HCT116 (cell line): ENCODE measurements around the gene TLR9. TPM values are rescaled to one million over a fixed set of nuclear protein-coding genes. Genes with fewer than 3 reads are reported as not detected.

ENCODE experiments used
- ATAC-seq: fragments of 200-7000 bp; cut with Tn5 transposase; 2 replicates; pipeline ENCODE4 v1.9.1; 2020; ENCODE audit warnings: mild to moderate bottlenecking, moderate library complexity
- BruUV-seq: library from RNA; stranded (reverse); fragments of 400-500 nt; replicated peaks from 2 replicates; lab custom pipeline; 2021; lab: Mats Ljungman, UMichigan
- CTCF ChIA-PET: fragments of 300-600 bp; sonication (Branson Sonifier 250); formaldehyde crosslinking; loops from one replicate; lab custom pipeline; 2021; ENCODE audit warnings: antibody characterized with exemption; lab: Charles Lee
- POLR2A ChIA-PET: fragments of 300-600, 350-600 bp; sonication (Branson Sonifier 250); formaldehyde crosslinking; loops from one replicate; lab custom pipeline; 2021; ENCODE audit warnings: antibody characterized with exemption; lab: Charles Lee
- RAD21 ChIA-PET, 2 experiments: fragments of 300-600 bp; sonication (Branson Sonifier 250); formaldehyde crosslinking; loops; one replicate each; lab custom pipeline; 2023; ENCODE audit warnings: low total read pairs in 2 of 2; ENCODE audit not compliant: uncharacterized antibody in 2 of 2, unreplicated experiment in 2 of 2, low non-redundant PET in 1 of 2; lab: Charles Lee
- DNase-seq: peaks from one replicate; pipeline ENCODE4 v3.0.0-alpha.2; 2010; ENCODE audit warnings: low read depth, low spot score
- H2AFZ ChIP-seq: fragments of 200-600 bp; shearing (Covaris generic), sonication (generic); 2 replicates; pipeline ENCODE4 v1.6.1; 2017; ENCODE audit warnings: low read depth, mixed run types, mixed read lengths, antibody characterized with exemption, low read length; ENCODE audit not compliant: poor library complexity, severe bottlenecking
- H3K27ac ChIP-seq: 2 replicates; pipeline ENCODE4 v1.5.1; 2012; ENCODE audit warnings: low read depth, low read length
- H3K27me3 ChIP-seq: fragments of 200-600 bp; sonication (generic); 2 replicates; pipeline ENCODE4 v1.6.1; 2016; ENCODE audit warnings: mixed run types, low read length, mixed read lengths; ENCODE audit not compliant: insufficient read depth
- H3K36me3 ChIP-seq, 2 experiments: fragments of 200-500 bp in 1 of 2; fragments of 200-600 bp in 1 of 2; sonication (Bioruptor generic) in 1 of 2; sonication (generic) in 1 of 2; 2 replicates each; pipeline versions ENCODE4 v1.5.1 to v1.6.1; 2014 to 2016; ENCODE audit warnings: low read length in 2 of 2, inconsistent platforms in 1 of 2, mixed read lengths in 1 of 2, mixed run types in 1 of 2; ENCODE audit not compliant: insufficient read depth in 2 of 2, control insufficient read depth in 1 of 2
- H3K4me1 ChIP-seq, 2 experiments: fragments of 200-600 bp in 1 of 2; sonication (generic) in 1 of 2; 2 replicates each; pipeline versions ENCODE4 v1.5.1 to v1.6.1; 2012 to 2017; ENCODE audit warnings: low read length in 2 of 2, inconsistent platforms in 1 of 2, mild to moderate bottlenecking in 1 of 2, mixed read lengths in 1 of 2, mixed run types in 1 of 2, moderate library complexity in 1 of 2; ENCODE audit not compliant: insufficient read depth in 2 of 2, control insufficient read depth in 1 of 2
- H3K4me2 ChIP-seq: fragments of 200-600 bp; sonication (generic); 2 replicates; pipeline ENCODE4 v1.6.1; 2017; ENCODE audit warnings: mixed run types, low read length, mixed read lengths
- H3K4me3 ChIP-seq, 2 experiments: fragments of 200-600 bp in 1 of 2; sonication (generic) in 1 of 2; replicated peaks in 1 of 2; 2 replicates each; pipeline ENCODE4 v1.5.1; 2011 to 2016; ENCODE audit warnings: low read length in 2 of 2, control low read depth in 1 of 2, low read depth in 1 of 2, mild to moderate bottlenecking in 1 of 2, mixed read lengths in 1 of 2, mixed run types in 1 of 2
- H3K79me2 ChIP-seq: fragments of 200-600 bp; sonication (generic); 2 replicates; pipeline ENCODE4 v1.6.1; 2017; ENCODE audit warnings: mild to moderate bottlenecking, mixed run types, low read length, moderate library complexity, mixed read lengths; ENCODE audit not compliant: insufficient read depth
- H3K9ac ChIP-seq: fragments of 200-600 bp; sonication (generic); 2 replicates; pipeline ENCODE4 v1.6.1; 2016; ENCODE audit warnings: low read length, mixed read lengths
- H3K9me2 ChIP-seq: fragments of 200-600 bp; sonication (generic), shearing (Covaris generic); 2 replicates; pipeline ENCODE4 v1.6.1; 2017; ENCODE audit warnings: mixed run types, mild to moderate bottlenecking, moderate library complexity; ENCODE audit not compliant: insufficient read depth
- H3K9me3 ChIP-seq, 2 experiments: fragments of 200-500 bp in 1 of 2; fragments of 200-600 bp in 1 of 2; sonication (Bioruptor generic) in 1 of 2; sonication (generic) in 1 of 2; 2 replicates each; pipeline ENCODE4 v1.6.1; 2014 to 2017; ENCODE audit warnings: low read length in 2 of 2, mixed read lengths in 2 of 2, inconsistent platforms in 1 of 2, low read depth in 1 of 2, mild to moderate bottlenecking in 1 of 2, mixed run types in 1 of 2, moderate library complexity in 1 of 2; ENCODE audit not compliant: control insufficient read depth in 1 of 2, insufficient read depth in 1 of 2
- H4K20me1 ChIP-seq: fragments of 200-600 bp; sonication (generic), shearing (Covaris generic); 2 replicates; pipeline ENCODE4 v1.6.1; 2017; ENCODE audit warnings: mixed run types, mild to moderate bottlenecking, moderate library complexity; ENCODE audit not compliant: insufficient read depth
- CBX3 ChIP-seq: IDR thresholded peaks from 2 replicates; pipeline ENCODE4 v1.6.1; 2012; ENCODE audit warnings: low read depth
- CTCF ChIP-seq, 3 experiments: fragments of 200-600 bp in 1 of 3; sonication (generic) in 1 of 3; IDR thresholded peaks in 2 of 3; conservative IDR thresholded peaks in 1 of 3; 2 replicates each; pipeline ENCODE4 v1.5.1; 2012 to 2017; ENCODE audit warnings: low read depth in 2 of 3, low read length in 2 of 3, antibody characterized with exemption in 1 of 3, borderline replicate concordance in 1 of 3, control low read depth in 1 of 3, mild to moderate bottlenecking in 1 of 3, mixed read lengths in 1 of 3, mixed run types in 1 of 3, moderate library complexity in 1 of 3; ENCODE audit not compliant: insufficient read depth in 1 of 3
- EGR1 ChIP-seq: IDR thresholded peaks from 2 replicates; pipeline ENCODE4 v1.6.1; 2012; ENCODE audit warnings: low read depth
- EZH2 ChIP-seq: fragments of 200-600 bp; sonication (generic); IDR thresholded peaks from 2 replicates; pipeline ENCODE4 v1.6.1; 2017; ENCODE audit warnings: antibody characterized with exemption, mixed run types
- EZH2phosphoT487 ChIP-seq: fragments of 200-600 bp; IDR thresholded peaks from 2 replicates; pipeline ENCODE4 v1.6.1; 2018; ENCODE audit warnings: antibody characterized with exemption, borderline replicate concordance
- FOSL1 ChIP-seq: IDR thresholded peaks from 2 replicates; pipeline ENCODE4 v1.6.1; 2012; ENCODE audit warnings: low read depth
- MAX ChIP-seq: IDR thresholded peaks from 2 replicates; pipeline ENCODE4 v1.6.1; 2012
- POLR2A ChIP-seq: IDR thresholded peaks from 2 replicates; pipeline ENCODE4 v1.7.0; 2011; ENCODE audit warnings: borderline replicate concordance; ENCODE audit not compliant: insufficient read depth, insufficient read length; ENCODE audit errors: extremely low read depth
- POLR2AphosphoS5 ChIP-seq: IDR thresholded peaks from 2 replicates; pipeline ENCODE4 v1.6.1; 2011; ENCODE audit warnings: mild to moderate bottlenecking, low read depth, low read length, moderate library complexity
- SP1 ChIP-seq: IDR thresholded peaks from 2 replicates; pipeline ENCODE4 v1.6.1; 2012; ENCODE audit warnings: low read depth
- SRF ChIP-seq: IDR thresholded peaks from 2 replicates; pipeline ENCODE4 v1.6.1; 2012; ENCODE audit warnings: low read depth
- TCF7L2 ChIP-seq: IDR thresholded peaks from 2 replicates; pipeline ENCODE4 v1.7.0; 2011; ENCODE audit warnings: borderline replicate concordance, inconsistent platforms; ENCODE audit not compliant: insufficient read depth, insufficient read length; ENCODE audit errors: extremely low read depth
- YY1 ChIP-seq: IDR thresholded peaks from 2 replicates; pipeline ENCODE4 v1.6.1; 2011; ENCODE audit warnings: low read length, low read depth, moderate library complexity, mild to moderate bottlenecking; ENCODE audit not compliant: insufficient replicate concordance; ENCODE audit errors: extremely low read depth
- ZBTB33 ChIP-seq: IDR thresholded peaks from 2 replicates; pipeline ENCODE4 v1.6.1; 2011; ENCODE audit warnings: mild to moderate bottlenecking, low read length, moderate library complexity; ENCODE audit not compliant: insufficient replicate concordance; ENCODE audit errors: extremely low read depth
- ZNF274 ChIP-seq: fragments of 200-500 bp; sonication (Bioruptor generic); IDR thresholded peaks from 2 replicates; pipeline ENCODE4 v1.6.1; 2014; ENCODE audit warnings: mild to moderate bottlenecking, low read depth, low read length, inconsistent platforms
- intact Hi-C: fragments of 100-400 bp; cut with micrococcal nuclease; formaldehyde crosslinking; loops from 2 replicates; pipeline ENCODE4 v1.10.0; 2022
- total RNA-seq: library from RNA; stranded (reverse); gene quantifications from one replicate; pipeline ENCODE4 v1.2.1, GENCODE V29; 2021; ENCODE audit not compliant: unreplicated experiment

TLR9 gene
- total RNA-seq, 1 experiment from 2014 or later = 0.15 TPM

GRCh38 chr3:52173101-52173500 lies 52.3 kb downstream of the TLR9 start:
- H3K36me3 ChIP-seq = no peaks in the 10 kb centered on the region
- H3K27me3 ChIP-seq = no peaks in the 10 kb centered on the region
- no peak overlapping the region for H3K4me3 ChIP-seq
- intact Hi-C loops = no loop called here
- ChIA-PET RAD21 (no interaction called here), POLR2A (no interaction called here), CTCF (no interaction called here)
- no peaks in the 10 kb centered on the region for H3K79me2 ChIP-seq
- no peak overlapping the region for H3K4me2 ChIP-seq
- H3K9me2 ChIP-seq = no peaks in the 10 kb centered on the region
- no TSS peak for BruUV-seq
- no peak overlapping the region for H3K9ac ChIP-seq
- H3K27ac ChIP-seq = no peak overlapping the region
- DNase-seq (no peak), ATAC-seq (no peak)
- H2AFZ ChIP-seq = no peak overlapping the region
- TF ChIP-seq EZH2 (no peak), SP1 (no peak), CTCF (IDR thresholded peaks at IDR 0.05 in 2 of 3, conservative IDR thresholded peaks at IDR 0.05 in 1 of 3; ENCODE audit: borderline replicate concordance in 1 of 3, insufficient read depth in 1 of 3, low read depth in 2 of 3, low read length in 2 of 3) (no peak), POLR2AphosphoS5 (no peak), MAX (no peak), EGR1 (no peak), EZH2phosphoT487 (no peak), ZNF274 (no peak), TCF7L2 (no peak), POLR2A (no peak), SRF (no peak), ZBTB33 (no peak), FOSL1 (no peak), CBX3 (no peak), YY1 (no peak)
- no peaks in the 10 kb centered on the region for H3K9me3 ChIP-seq
- no peaks in the 10 kb centered on the region for H4K20me1 ChIP-seq
- peaks cover 6 to 15% of the 10 kb centered on the region in 2 experiments; a peak in 3 of 4 replicates for H3K4me1 ChIP-seq
